ENCODE results near the gene DRD2.
"Not testable (repeated sequence)": the region's sequence is repeated elsewhere in the genome, so short reads cannot be mapped to it uniquely, and the experiment has no call there.

DRD2 gene

GRCh38 chr11:113475160-113475761 is at the start of gene DRD2:
Gene DRD2, minus strand, starts transcription at chr11:113475398. Its CDS starts 50,747 bp downstream, at chr11:113424651.
- DNase-seq (ENCODE audit: low spot score) = no peak

DNA sequence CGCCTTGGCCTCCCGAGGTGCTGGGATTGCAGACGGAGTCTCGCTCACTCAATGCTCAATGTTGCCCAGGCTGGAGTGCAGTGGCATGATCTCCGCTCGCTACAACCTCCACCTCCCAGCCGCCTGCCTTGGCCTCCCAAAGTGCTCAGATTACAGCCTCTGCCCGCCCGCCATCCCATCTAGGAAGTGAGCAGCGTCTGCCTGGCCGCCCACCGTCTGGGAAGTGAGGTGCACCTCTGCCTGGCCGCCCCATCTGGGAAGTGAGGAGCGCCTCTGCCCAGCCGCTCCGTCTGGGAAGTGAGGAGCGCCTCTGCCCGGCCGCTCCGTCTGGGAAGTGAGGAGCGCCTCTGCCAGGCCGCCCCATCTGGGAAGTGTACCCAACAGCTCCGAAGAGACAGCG is 48.7 kb upstream of the DRD2 start:
- DNase-seq (ENCODE audit: low spot score) = not testable (repeated sequence)

DNA sequence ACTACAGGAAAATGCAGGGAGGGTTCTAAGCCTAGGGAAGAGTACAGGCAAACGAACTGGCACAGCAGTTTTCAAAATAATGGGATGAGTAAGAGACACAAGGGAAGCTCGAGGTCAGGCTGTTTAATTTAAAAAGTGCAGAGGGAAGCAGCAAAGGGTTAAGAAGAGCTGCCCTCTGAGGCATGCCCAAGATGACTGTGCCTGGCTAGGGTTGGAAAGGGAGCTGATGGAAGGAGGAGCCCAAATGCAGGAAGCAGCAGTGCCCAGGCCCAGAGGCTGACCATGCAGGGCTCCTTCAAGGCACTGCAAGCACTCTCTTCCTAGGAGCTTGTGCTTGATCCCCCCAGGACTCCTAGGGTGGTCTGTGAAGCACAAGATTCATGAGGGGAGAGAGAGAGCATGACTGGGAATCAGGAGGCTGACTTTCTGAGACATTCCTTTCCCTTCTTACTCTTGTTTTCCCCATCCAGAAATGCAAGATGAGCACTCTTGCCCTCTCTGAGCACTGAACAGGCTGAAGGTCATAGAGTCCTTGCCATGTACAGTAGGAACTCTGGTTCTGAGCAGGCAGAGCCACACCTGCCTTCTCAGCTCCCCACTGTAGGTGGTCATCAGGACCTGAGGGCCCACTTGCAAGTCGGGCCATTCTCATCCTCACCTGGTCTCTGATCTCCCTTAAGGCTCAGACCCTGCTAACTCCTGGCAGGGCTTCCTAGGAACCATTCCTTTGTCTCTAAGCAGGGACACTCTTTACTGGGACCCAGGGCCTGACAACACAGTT is 46.7 kb upstream of the DRD2 start:
- no peak for DNase-seq (ENCODE audit: low spot score)

GRCh38 chr11:113519989-113520613 is 44.9 kb upstream of the DRD2 start:
- no peak for DNase-seq (ENCODE audit: low spot score)

DNA sequence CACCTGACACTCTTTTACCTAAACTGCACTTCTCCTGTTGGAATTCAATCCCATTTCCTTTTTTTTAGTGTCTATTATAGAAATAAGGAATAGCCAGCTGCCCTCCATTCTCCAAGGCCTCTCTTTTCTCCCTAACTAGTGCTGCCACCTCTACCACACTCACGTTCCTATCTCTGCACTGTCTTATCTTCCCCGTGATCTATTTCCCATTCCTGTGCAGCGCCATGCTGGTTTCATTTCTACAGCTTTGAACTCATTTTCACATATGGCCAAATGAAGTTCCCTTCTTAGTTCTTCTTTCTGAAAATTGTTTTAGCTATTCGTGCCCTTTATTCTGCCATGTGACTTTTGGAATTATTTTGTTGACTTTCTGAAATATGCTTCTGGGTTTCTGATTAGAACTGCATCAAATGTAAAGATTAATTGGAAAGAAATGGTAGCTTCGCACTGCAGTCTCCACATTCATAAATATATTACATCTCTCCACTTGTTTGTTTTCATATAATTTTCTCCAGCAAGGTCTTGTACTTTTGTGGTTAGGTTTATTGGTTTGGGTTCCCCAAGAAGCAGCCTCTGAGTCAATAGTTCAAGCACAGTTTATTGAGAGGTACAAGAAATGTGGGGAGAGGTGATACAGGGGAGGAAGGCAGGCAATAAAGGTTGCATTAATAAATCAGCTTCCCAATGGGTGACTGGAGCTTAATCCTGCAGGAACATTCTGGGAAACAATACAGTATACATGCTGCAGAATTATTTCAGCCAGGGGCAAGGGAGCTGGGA is 43.7 kb upstream of the DRD2 start:
- no peak for DNase-seq (ENCODE audit: low spot score)

- no peak for DNase-seq (ENCODE audit: low spot score)
Observed at GRCh38 chr11:113517361-113517760, 42.2 kb upstream of the DRD2 start.

- no peak for DNase-seq (ENCODE audit: low spot score)
Observed at GRCh38 chr11:113514856-113515255, 39.7 kb upstream of the DRD2 start.

DNA sequence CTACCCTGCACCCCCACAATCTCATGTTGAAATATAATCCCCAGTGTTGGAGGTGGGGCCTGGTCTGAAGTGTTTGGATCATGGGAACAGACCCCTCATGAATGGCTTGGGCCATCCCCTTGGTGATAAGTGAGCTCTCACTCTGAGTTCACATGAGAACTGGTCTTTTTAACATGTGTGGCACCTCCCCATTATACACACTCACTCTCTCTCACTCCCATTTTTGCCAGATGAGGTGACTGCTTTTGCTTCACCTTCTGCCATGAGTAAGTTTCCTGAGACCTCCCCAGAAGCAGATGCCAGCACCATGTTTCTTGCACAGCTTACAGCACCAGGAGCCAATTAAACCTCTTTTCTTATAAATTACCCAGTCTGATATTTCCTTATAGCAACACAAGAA is 32.1 kb upstream of the DRD2 start:
- no peak for DNase-seq (ENCODE audit: low spot score)

- DNase-seq (ENCODE audit: low spot score) = no peak
Observed at GRCh38 chr11:113506893-113507292, 31.7 kb upstream of the DRD2 start.

DNA sequence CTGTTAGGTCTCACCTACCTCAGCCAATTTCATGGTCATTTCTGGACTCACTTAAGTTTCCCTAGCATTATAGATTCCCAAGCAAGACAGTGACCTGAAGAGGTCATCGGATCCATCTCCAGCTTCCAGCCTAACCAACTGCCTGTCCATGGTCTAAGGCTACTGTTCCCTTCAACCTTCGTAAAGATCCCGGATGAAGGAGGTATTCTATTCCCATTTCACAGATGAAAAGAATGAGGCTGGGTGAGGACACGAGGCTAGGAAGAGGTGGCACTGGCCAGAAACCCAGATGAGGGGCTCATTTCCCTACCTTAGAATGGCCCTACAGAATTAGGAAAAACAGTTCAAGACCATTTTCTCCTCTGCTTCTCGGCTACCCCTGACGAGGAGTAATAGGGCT is 31.3 kb upstream of the DRD2 start:
- no peak for DNase-seq (ENCODE audit: low spot score)

GRCh38 chr11:113505541-113506375 is 30.6 kb upstream of the DRD2 start:
- DNase-seq (ENCODE audit: low spot score) = no peak

DNA sequence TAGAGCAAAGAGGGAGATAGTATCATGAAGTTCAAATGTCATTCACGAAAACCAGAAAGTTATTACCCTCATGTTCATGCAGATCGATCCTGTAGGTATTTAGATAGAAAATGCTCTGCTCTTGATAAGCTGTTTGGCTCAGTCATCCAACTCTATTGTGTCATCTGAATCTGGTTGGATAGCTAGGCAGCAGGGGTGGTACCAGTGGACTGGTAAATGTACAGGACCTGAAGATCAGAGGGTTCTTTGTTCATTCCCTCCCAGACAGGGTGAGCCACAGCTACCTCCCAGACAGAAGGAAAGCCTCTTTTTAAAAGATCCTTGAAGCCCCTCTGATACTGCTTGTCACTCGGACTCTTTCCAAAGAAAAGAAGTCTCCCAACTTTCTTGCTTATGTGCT is 29.8 kb upstream of the DRD2 start:
- no peak for DNase-seq (ENCODE audit: low spot score)

DNA sequence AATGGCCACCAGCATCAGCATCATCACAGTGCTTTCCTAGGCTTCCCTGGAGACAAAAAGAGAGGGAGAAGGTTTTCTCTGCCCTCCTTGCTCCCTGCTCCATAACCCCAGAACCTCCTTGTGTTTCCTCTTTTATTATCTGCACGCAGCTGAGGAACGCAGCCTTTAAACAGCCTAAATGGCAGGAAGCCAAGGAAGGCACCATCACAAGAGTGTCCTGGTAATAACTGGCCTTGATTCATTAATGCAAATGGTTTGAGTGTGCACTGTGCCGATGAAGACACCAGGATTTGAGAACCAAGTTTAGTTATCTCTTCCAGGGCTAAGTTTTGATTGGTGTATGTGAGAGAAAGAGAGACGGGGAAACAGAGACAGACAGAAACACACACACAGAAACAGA is 29.4 kb upstream of the DRD2 start:
- DNase-seq (ENCODE audit: low spot score) = no peak

GRCh38 chr11:113504071-113504470 is 28.9 kb upstream of the DRD2 start:
- no peak for DNase-seq (ENCODE audit: low spot score)

GRCh38 chr11:113497066-113497910 is 22.1 kb upstream of the DRD2 start:
- no peak for DNase-seq (ENCODE audit: low spot score)

DNA sequence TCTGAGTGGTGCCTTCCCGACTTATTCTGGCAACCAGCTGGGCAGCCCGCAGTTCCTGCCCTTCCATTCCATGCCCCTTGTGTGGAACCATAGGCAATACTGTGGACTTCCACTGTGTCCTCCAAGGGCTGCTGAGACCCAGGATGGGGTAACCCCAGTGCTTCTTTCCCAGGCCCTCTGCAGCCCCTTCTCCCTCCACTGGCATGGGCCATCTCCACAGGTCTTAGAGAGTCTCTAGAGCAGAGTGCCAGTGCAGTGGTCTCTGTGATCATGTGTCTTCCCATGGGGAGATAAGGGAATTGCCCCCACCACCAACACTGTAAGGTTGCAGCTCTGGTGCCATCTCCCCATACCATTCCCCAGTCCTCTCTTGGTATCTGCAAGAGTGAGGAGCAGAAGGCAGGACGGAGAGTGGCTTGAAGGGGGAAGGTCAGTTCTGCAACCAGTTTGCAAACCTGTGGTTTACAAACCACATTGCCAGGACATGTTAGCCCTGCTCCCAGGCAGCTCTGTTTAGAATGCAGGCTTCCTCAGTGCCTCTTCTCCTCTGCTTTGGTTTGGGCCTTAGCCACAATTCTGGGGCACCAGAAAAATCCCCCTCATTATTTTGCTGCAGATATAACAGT is 20.9 kb upstream of the DRD2 start:
- no peak for DNase-seq (ENCODE audit: low spot score)

DNA sequence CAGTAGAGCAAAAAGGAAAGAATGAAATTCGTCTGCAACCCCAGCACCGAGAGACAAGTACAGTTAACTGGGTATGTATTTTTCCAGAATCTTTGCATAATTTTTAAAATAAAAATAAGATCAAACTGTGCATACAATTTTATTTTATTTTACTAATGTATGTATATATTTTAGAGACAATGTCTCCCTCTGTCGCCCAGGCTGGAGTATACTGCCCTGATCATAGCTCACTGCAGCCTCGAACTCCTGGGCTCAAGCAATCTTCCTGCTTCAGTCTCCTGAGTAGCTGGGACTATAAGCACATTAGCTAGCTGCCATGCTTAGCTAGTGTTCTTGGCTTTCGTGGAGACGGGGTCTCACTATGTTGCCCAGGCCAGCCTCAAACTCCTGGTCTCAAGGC is 18.8 kb upstream of the DRD2 start:
- DNase-seq (ENCODE audit: low spot score) = no peak

- no peak for DNase-seq (ENCODE audit: low spot score)
Observed at GRCh38 chr11:113493206-113493605, 18.0 kb upstream of the DRD2 start.

DNA sequence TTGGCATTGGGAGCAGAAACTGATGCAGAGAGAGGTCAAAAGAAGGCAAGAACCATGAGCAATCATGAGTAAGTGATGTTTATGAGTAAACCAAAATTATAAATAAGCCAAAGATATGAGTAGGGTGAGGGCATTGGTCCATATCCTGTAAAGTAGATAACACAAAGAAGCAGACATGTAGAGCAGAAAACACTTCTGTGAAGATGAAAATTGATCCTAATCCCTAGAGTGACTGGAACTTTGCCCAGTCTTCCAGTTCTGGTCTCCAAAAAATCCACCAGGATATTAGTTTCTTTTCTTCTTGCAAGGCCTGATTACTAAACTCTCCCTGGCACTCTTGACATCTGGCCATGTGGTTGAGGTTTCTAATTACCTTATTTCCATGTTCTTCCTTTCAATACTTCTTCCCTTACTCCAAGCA is 13.7 kb upstream of the DRD2 start:
- DNase-seq (ENCODE audit: low spot score) = no peak

GRCh38 chr11:113487622-113488021 is 12.4 kb upstream of the DRD2 start:
- DNase-seq (ENCODE audit: low spot score) = no peak

Data from hematopoietic multipotent progenitor cell treated with erythropoietin and hydrocortisone succinate and interleukin-3 and kit ligand, for 17 days (in vitro differentiated cells).